H9 (cell line): ENCODE measurements around the gene CHMP3. TPM values are rescaled to one million over a fixed set of nuclear protein-coding genes. Genes with fewer than 3 reads are reported as not detected.

ENCODE experiments used
- DNase-seq: peaks from one replicate; pipeline ENCODE4 v3.0.0-alpha.2; 2017
- H2AFZ ChIP-seq: one replicate; pipeline ENCODE4 v1.6.1; 2013; ENCODE audit warnings: mild to moderate bottlenecking, low read length, control low read depth, moderate library complexity
- H2AK5ac ChIP-seq: 2 replicates; pipeline ENCODE4 v1.6.1; 2013; ENCODE audit warnings: low read length, control low read depth, mixed read lengths; ENCODE audit not compliant: insufficient read length
- H2BK120ac ChIP-seq: one replicate; pipeline ENCODE4 v1.6.1; 2013; ENCODE audit warnings: low read depth, mild to moderate bottlenecking, low read length, control low read depth, inconsistent platforms; ENCODE audit not compliant: poor library complexity, severe bottlenecking
- H2BK12ac ChIP-seq: 2 replicates; pipeline ENCODE4 v1.6.1; 2013; ENCODE audit warnings: low read length, control low read depth, mixed read lengths, low read depth; ENCODE audit not compliant: insufficient read length
- H2BK15ac ChIP-seq: 2 replicates; pipeline ENCODE4 v1.6.1; 2013; ENCODE audit warnings: low read depth, low read length, control low read depth
- H2BK20ac ChIP-seq: one replicate; pipeline ENCODE4 v1.6.1; 2013; ENCODE audit warnings: low read depth, mild to moderate bottlenecking, low read length, control low read depth, inconsistent platforms; ENCODE audit not compliant: poor library complexity, severe bottlenecking
- H2BK5ac ChIP-seq: 2 replicates; pipeline ENCODE4 v1.6.1; 2013; ENCODE audit warnings: low read length, control low read depth, mixed read lengths; ENCODE audit not compliant: insufficient read length
- H3K14ac ChIP-seq: 2 replicates; pipeline ENCODE4 v1.6.1; 2013; ENCODE audit warnings: low read length, control low read depth; ENCODE audit not compliant: insufficient read depth
- H3K18ac ChIP-seq: 2 replicates; pipeline ENCODE4 v1.6.1; 2013; ENCODE audit warnings: low read depth, mild to moderate bottlenecking, mixed read lengths, low read length, control low read depth; ENCODE audit not compliant: insufficient read length
- H3K23ac ChIP-seq: 2 replicates; pipeline ENCODE4 v1.6.1; 2013; ENCODE audit warnings: low read length, control low read depth, mixed read lengths, low read depth; ENCODE audit not compliant: insufficient read length
- H3K23me2 ChIP-seq: 2 replicates; pipeline ENCODE4 v1.6.1; 2013; ENCODE audit warnings: low read depth, mild to moderate bottlenecking, mixed read lengths, low read length, control low read depth; ENCODE audit not compliant: insufficient read length, poor library complexity, severe bottlenecking
- H3K27ac ChIP-seq: 2 replicates; pipeline ENCODE4 v1.5.1; 2013; ENCODE audit warnings: low read length, control low read depth, mixed read lengths, low read depth; ENCODE audit not compliant: insufficient read length
- H3K27me3 ChIP-seq: 2 replicates; pipeline ENCODE4 v1.6.1; 2013; ENCODE audit warnings: low read length, control low read depth, inconsistent platforms; ENCODE audit not compliant: insufficient read depth
- H3K4ac ChIP-seq: 2 replicates; pipeline ENCODE4 v1.6.1; 2013; ENCODE audit warnings: low read depth, mild to moderate bottlenecking, control low read depth, inconsistent platforms, low read length, moderate library complexity
- H3K4me1 ChIP-seq: 2 replicates; pipeline ENCODE4 v1.6.1; 2013; ENCODE audit warnings: low read length, control low read depth, inconsistent platforms; ENCODE audit not compliant: insufficient read depth
- H3K4me2 ChIP-seq: 2 replicates; pipeline ENCODE4 v1.6.1; 2013; ENCODE audit warnings: low read length, control low read depth, mixed read lengths; ENCODE audit not compliant: insufficient read length, insufficient read depth
- H3K56ac ChIP-seq: 2 replicates; pipeline ENCODE4 v1.6.1; 2013; ENCODE audit warnings: low read depth, mild to moderate bottlenecking, mixed read lengths, low read length, control low read depth; ENCODE audit not compliant: insufficient read length
- H3K79me1 ChIP-seq: 2 replicates; pipeline ENCODE4 v1.6.1; 2013; ENCODE audit warnings: low read depth, mild to moderate bottlenecking, moderate library complexity, low read length, control low read depth, inconsistent platforms; ENCODE audit not compliant: insufficient read depth, poor library complexity, severe bottlenecking
- H3K79me2 ChIP-seq: 2 replicates; pipeline ENCODE4 v1.6.1; 2013; ENCODE audit warnings: low read length, control low read depth, inconsistent platforms; ENCODE audit not compliant: insufficient read depth
- H3K9ac ChIP-seq: 2 replicates; pipeline ENCODE4 v1.6.1; 2013; ENCODE audit warnings: low read length, control low read depth, mixed read lengths; ENCODE audit not compliant: insufficient read length; ENCODE audit errors: extremely low read depth
- H3K9me3 ChIP-seq: one replicate; pipeline ENCODE4 v1.6.1; 2013; ENCODE audit warnings: low read depth, low read length, inconsistent platforms; ENCODE audit not compliant: control insufficient read depth
- H3T11ph ChIP-seq: one replicate; pipeline ENCODE4 v1.6.1; 2013; ENCODE audit warnings: mild to moderate bottlenecking, low read length, control low read depth, inconsistent platforms
- H4K20me1 ChIP-seq: one replicate; pipeline ENCODE4 v1.6.1; 2013; ENCODE audit not compliant: control insufficient read depth, insufficient read length, insufficient read depth
- H4K5ac ChIP-seq: 2 replicates; pipeline ENCODE4 v1.6.1; 2013; ENCODE audit warnings: low read depth, mild to moderate bottlenecking, mixed read lengths, low read length, control low read depth; ENCODE audit not compliant: insufficient read length
- H4K8ac ChIP-seq: replicated peaks from 2 replicates; pipeline ENCODE4 v1.6.1; 2013; ENCODE audit warnings: low read length, control low read depth, mixed read lengths, low read depth; ENCODE audit not compliant: insufficient read length
- H4K91ac ChIP-seq: 2 replicates; pipeline ENCODE4 v1.6.1; 2013; ENCODE audit warnings: low read depth, mild to moderate bottlenecking, moderate library complexity, mixed read lengths, low read length, control low read depth; ENCODE audit not compliant: insufficient read length
- H3K27ac Mint-ChIP-seq, 3 experiments: 2 replicates in 2 of 3; 3 replicates in 1 of 3; pipeline ENCODE4 v1.8.0; 2020 to 2021; ENCODE audit warnings: mixed read lengths in 3 of 3, mild to moderate bottlenecking in 1 of 3, moderate library complexity in 1 of 3
- H3K27me3 Mint-ChIP-seq: 2 replicates; pipeline ENCODE4 v1.8.0; 2021; ENCODE audit warnings: low read depth, mild to moderate bottlenecking, moderate library complexity, mixed read lengths
- H3K36me3 Mint-ChIP-seq, 3 experiments: 2 replicates in 2 of 3; 3 replicates in 1 of 3; pipeline ENCODE4 v1.8.0; 2020 to 2021; ENCODE audit warnings: low read depth in 3 of 3, mixed read lengths in 3 of 3; ENCODE audit not compliant: insufficient read depth in 1 of 3
- H3K4me1 Mint-ChIP-seq, 2 experiments: 2 replicates each; pipeline ENCODE4 v1.8.0; 2020; ENCODE audit warnings: mixed read lengths in 2 of 2
- H3K4me3 Mint-ChIP-seq, 2 experiments: 2 replicates in 1 of 2; 3 replicates in 1 of 2; pipeline ENCODE4 v1.8.0; 2020 to 2021; ENCODE audit warnings: mild to moderate bottlenecking in 2 of 2, mixed read lengths in 2 of 2, moderate library complexity in 1 of 2
- H3K9me3 Mint-ChIP-seq, 2 experiments: 2 replicates in 1 of 2; 3 replicates in 1 of 2; pipeline ENCODE4 v1.8.0; 2020; ENCODE audit warnings: mild to moderate bottlenecking in 2 of 2, mixed read lengths in 2 of 2, moderate library complexity in 1 of 2
- CTCF ChIP-seq: fragments of 200-600 bp; sonication (generic); conservative IDR thresholded peaks from 3 replicates; pipeline ENCODE4 v1.8.0; 2021; ENCODE audit warnings: antibody characterized with exemption, mild to moderate bottlenecking
- WGBS: extraction: QIAGEN DNeasy Blood & Tissue Kit; methylation state at CpG from one replicate; pipeline ENCODE4 v1.1.7; 2013; ENCODE audit warnings: missing lambda C conversion rate, low lambda C conversion rate, mixed read lengths; ENCODE audit not compliant: insufficient read length; ENCODE audit errors: extremely low coverage; 5-methylcytosine and 5-hydroxymethylcytosine counted together
- total RNA-seq: library from RNA; stranded (reverse); gene quantifications from 2 replicates; pipeline ENCODE4 v1.2.1, GENCODE V29; 2021

Gene CHMP3
- total RNA-seq, 1 experiment from 2014 or later: 28.8 TPM

- Histone ChIP-seq H3K4me2 (no peak overlapping the region), H3K9me3 (no peaks in the 10 kb centered on the region), H4K5ac (no peak overlapping the region), H2AFZ (no peak overlapping the region), H3K18ac (no peak overlapping the region), H3K14ac (no peak overlapping the region), H4K20me1 (no peaks in the 10 kb centered on the region), H3K27ac (no peak overlapping the region), H2BK20ac (no peak overlapping the region), H3K23ac (no peak overlapping the region), H3K9ac (no peak overlapping the region), H3K79me2 (no peaks in the 10 kb centered on the region), H3K23me2 (no peaks in the 10 kb centered on the region), H2BK5ac (no peak overlapping the region), H4K91ac (no peak overlapping the region), H2AK5ac (no peak overlapping the region), H3K79me1 (no peaks in the 10 kb centered on the region), H3K27me3 (no peaks in the 10 kb centered on the region), H3K56ac (no peak overlapping the region), H3K4me1 (no peaks in the 10 kb centered on the region), H3K4ac (no peak overlapping the region), H2BK12ac (no peak overlapping the region), H4K8ac (no peak overlapping the region), H2BK15ac (no peak overlapping the region), H2BK120ac (no peak overlapping the region), H3T11ph (no peak overlapping the region)
- no peak for DNase-seq
- no CpG with 5 or more reads among the region's 1 CpG for WGBS
- peaks cover 19 to 67% (median 56%) of the 10 kb centered on the region in 3 experiments for H3K36me3 Mint-ChIP-seq
- peaks cover 4 to 6% of the 10 kb centered on the region in 2 experiments for H3K4me1 Mint-ChIP-seq
- H3K9me3 Mint-ChIP-seq: no peaks in the 10 kb centered on the region
- H3K4me3 Mint-ChIP-seq: no peak overlapping the region
- no peak overlapping the region for H3K27ac Mint-ChIP-seq
- no peak for TF ChIP-seq CTCF
- no peaks in the 10 kb centered on the region for H3K27me3 Mint-ChIP-seq
Measured at GRCh38 chr2:86466306-86466705, 96.9 kb downstream of the CHMP3 start.
